HG03175 (cell line): Measurements from ENCODE around the gene MMP20.
"Not testable (repeated sequence)": the region's sequence is repeated elsewhere in the genome, so short reads cannot be mapped to it uniquely, and the experiment has no call there.

Source experiments
- ATAC-seq: cut with Tn5 transposase; IDR thresholded peaks from one replicate; pipeline ENCODE4 v1.9.1; 2021; ENCODE audit warnings: mild to moderate bottlenecking, moderate library complexity; ENCODE audit not compliant: unreplicated experiment

MMP20 gene

GRCh38 chr11:102625177-102625576 lies at the start of gene MMP20:
Gene MMP20 (minus strand): TSS chr11:102625332. CDS start chr11:102625319, 13 bp downstream.
- ATAC-seq: no peak

DNA sequence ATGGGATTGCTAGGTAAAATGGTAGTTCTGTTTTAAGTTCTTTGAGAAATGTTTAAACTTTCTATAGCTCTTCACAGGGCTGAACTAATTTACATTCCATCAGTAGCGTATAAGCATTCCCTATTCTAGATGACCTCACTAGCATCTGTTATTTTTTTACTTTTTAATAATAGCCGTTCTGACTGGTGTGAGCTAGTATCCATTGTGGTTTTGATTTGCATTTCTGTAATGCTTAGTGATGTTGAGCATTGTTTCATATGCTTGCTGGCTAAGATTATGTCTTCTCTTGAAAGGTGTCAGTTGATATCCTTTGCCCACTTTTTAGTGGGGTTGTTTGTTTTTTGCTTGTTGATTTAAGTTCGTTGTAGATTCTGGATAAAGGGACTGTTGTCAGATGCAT lies 44.5 kb upstream of the MMP20 start:
- ATAC-seq: peak; percentile 60

- ATAC-seq: peak; percentile 55
These were observed 41.3 kb upstream of the MMP20 start for GRCh38 chr11:102666331-102666957.

DNA sequence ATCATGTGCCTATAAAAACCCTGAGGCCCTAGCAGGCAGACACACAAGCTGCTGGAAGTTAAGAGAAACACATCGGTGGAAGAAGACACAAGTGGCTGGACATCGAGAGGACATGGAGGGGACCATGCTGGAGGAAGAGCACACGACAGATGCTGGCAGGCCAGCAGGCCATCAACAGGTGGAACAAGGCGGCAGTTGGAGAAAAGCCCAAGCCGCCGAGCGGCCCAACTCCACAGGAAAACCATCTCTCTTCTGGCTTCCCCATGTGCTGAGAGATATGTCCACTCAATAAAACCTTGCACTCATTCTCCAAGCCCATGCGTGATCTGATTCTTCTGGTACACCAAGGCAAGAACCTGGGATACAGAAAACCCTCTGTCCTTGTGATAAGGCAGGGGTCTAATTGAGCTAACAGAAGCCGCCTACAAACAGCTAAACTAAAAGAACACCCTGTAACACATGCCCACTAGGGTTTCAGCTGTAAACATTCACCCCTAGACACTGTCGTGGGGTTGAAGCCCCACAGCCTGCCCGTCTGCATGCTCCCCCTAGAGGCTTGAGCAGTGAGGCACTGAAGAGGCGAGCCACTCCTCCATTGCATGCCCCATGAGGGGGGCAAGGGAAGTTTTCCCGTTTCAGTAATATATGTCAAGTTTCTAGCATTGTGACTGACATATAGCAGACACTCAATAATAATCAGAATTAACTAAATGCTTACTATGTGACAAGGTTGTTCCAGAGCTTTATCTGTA lies 39.0 kb upstream of the MMP20 start:
- ATAC-seq: no peak

GRCh38 chr11:102662607-102663006 lies 37.5 kb upstream of the MMP20 start:
- ATAC-seq: no peak

- ATAC-seq: no peak
These were observed 35.9 kb upstream of the MMP20 start for GRCh38 chr11:102661040-102661439.

DNA sequence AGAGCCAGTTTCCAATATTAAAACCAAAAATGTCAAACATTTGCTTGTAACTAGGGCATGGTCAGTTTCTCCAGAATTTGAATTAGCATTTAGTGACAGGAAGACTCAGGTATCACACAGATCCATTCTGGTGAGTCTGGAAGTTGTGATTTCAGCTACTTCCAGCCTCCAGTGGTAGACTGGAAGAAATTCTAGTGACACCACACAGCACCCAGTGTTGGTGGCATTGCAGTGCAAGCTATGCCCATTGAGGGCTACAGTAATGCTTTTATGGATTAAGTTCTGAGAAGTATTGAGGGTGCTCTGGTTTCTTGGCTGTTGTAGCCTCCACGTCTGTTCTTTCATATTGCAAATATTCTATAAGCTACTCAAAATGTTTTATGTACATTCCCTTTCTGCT lies 31.4 kb upstream of the MMP20 start:
- no peak for ATAC-seq

- no peak for ATAC-seq
These were observed 30.4 kb upstream of the MMP20 start for GRCh38 chr11:102655547-102655946.

DNA sequence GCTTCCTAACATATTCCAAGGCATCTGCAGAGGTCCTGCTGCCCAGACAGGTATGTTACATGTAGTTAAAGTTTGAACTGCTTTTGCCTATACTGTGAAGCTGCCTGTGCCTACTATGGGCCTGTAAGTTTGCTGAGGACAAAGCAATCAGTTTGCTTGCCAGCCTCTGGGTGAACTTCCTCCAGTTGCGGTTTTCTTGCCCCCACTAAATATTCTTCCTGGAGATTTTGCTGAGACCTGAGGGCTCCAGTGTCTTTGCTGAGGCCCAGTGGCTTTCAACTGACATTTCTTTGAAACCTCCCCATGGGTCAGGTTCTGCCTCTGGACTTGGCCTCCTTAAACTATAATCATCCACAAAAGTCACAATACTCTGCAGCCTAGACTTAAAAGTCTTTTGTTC lies 29.6 kb upstream of the MMP20 start:
- ATAC-seq: no peak

- ATAC-seq: no peak
These were observed 28.7 kb upstream of the MMP20 start for GRCh38 chr11:102653744-102654291.

DNA sequence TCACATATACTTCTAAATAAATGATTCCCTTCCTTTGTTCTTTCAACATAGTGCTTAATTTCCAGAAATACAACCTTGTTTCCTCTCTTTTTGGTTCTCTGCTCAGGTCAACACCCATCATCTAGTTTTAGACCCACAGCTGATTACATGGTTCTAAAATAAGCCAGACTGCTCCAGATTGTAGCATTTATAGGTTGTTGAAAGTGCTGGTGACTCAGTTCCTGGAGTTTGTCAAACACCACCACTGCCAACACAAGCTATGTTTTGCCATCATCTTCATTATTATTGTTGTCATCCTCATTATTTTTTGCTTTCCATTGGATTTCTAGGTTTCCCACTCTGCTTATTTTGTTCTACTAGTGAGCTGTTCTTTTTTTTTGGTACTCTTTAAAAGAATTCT lies 22.3 kb upstream of the MMP20 start:
- ATAC-seq: no peak

DNA sequence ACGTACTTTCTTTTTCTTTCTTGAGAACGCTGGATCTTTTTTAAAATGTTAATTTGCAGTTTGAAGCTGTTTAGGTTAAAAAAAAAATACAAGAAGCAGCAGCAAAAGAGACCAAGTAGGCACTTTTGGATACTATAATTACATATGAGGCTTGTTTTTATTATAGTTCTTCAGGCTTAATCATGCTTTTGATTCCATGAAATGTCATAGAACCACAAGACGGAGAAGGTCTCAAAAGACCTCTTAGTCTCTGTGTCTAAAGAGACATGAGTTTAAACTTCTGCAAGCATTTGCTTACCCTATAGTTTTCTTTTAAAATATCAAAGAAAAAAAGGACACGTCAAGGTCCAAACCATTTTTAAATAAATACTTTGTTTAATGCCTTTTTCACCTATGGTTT lies 18.8 kb upstream of the MMP20 start:
- ATAC-seq: no peak

- no peak for ATAC-seq
These were observed 15.8 kb upstream of the MMP20 start for GRCh38 chr11:102640946-102641345.

DNA sequence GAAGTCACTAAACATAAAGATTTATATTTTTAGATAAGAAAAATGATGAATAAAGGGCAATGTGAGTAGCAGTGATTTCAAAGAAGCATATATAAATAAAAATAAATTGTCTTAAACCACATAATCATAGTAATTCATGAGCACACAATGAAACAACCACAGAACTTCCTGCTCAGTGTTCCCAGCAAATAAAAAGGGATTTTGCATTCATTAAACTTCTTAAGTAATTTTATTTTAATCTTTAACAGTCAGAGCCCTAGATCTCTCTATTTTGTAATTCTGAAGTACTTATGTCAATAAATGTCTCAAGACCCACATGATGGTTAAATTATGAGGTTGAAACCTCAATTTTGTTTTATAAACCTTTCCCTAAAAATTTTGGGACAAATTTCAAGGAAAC lies 14.5 kb upstream of the MMP20 start:
- ATAC-seq: no peak

DNA sequence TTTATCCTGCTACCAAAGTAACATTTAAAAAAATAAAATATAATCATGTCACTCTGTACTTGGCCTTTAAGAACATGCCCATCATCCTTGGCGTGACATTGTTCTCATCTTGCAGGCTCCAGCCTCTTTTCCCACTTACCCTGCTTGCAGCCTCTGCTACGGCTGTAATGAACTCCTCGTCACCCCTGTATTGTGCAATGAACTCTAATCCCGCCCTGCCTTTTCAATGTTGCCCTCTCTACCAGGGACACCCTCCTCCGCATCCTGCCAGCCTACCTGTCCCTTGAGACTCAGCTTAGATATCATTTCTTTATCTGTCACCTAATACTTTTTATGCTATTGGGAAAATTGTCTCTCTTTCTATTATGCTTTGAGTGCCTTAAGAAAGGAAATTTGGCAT lies 12.6 kb upstream of the MMP20 start:
- no peak for ATAC-seq

GRCh38 chr11:102633385-102634026 lies 8.4 kb upstream of the MMP20 start:
- peak; percentile 52 for ATAC-seq

DNA sequence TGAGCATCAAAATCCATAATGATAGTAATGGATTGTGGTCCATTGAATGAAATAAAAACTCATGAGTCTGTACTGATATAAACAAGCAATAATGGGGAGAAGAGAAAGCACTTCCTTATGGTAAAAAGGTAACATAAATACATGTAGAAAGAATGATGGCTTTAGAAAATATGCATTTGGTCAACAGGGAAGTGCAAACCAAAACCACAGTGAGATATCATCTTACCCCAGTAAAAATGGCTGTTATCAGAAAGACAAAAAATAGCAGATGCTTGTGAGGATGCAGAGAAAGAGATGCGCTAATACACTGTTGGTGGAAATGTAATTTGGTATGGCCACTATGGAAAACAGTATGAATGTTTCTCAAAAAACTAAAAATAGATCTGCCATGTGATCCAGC lies 6.9 kb upstream of the MMP20 start:
- no peak for ATAC-seq

- ATAC-seq: no peak
These were observed 5.7 kb upstream of the MMP20 start for GRCh38 chr11:102630598-102631448.

DNA sequence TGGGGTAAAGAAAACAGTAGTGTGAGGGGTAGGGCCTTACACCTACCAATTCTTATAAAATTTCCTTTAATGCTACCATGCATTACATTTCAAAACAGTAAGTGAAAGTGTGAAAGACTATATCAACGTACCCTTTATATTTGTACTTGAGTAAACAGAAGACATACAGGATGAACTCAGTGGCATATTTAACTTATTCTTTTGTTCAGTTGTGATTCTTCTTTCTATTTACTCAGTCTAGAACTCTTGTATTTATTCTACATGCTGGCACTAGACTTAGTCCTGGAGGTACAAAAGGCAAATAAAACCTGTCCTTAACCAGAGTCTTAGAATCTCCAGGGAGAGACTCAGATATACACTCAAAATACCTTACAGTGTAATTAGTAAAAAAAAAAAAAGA lies 4.8 kb upstream of the MMP20 start:
- ATAC-seq: not testable (repeated sequence)

GRCh38 chr11:102626676-102627075 lies 1.5 kb upstream of the MMP20 start:
- ATAC-seq: no peak

- no peak for ATAC-seq
These were observed 1.1 kb downstream of the MMP20 start for GRCh38 chr11:102623998-102624397.
